Transverse colon (tissue), 4 donors: ENCODE data around the gene DYNC1I1. TPM values are rescaled to one million over a fixed set of nuclear protein-coding genes. Genes with fewer than 3 reads are reported as not detected.

Experiments
- DNase-seq: peaks from one replicate; pipeline ENCODE4 v3.0.0-alpha.2; 2019
- H3K27ac ChIP-seq, 4 donors: fragments of 200-600 bp; sonication (generic); 2 replicates each; pipeline ENCODE4 v1.5.1; 2016 to 2018; ENCODE audit warnings: inconsistent platforms in 4 of 4
- H3K27me3 ChIP-seq: fragments of 200-600 bp; sonication (generic); 2 replicates; pipeline ENCODE4 v1.5.1; 2017; ENCODE audit warnings: inconsistent platforms
- H3K36me3 ChIP-seq, 4 donors: fragments of 200-600 bp; sonication (generic); 2 replicates each; pipeline ENCODE4 v1.5.1; 2017 to 2019; ENCODE audit warnings: inconsistent platforms in 4 of 4
- H3K4me1 ChIP-seq, 4 donors: fragments of 200-600 bp; sonication (generic); 2 replicates each; pipeline ENCODE4 v1.5.1; 2017 to 2020; ENCODE audit warnings: inconsistent platforms in 4 of 4
- H3K4me3 ChIP-seq, 4 donors: fragments of 200-600 bp; sonication (generic); 1 replicate in 1 of 4; 2 replicates in 3 of 4; pipeline versions ENCODE4 v1.5.1 to v1.6.1; 2017 to 2019; ENCODE audit warnings: inconsistent platforms in 4 of 4
- H3K9me3 ChIP-seq, 2 donors: fragments of 200-600 bp; sonication (generic); 2 replicates each; pipeline ENCODE4 v1.5.1; 2017 to 2019; ENCODE audit warnings: inconsistent platforms in 2 of 2
- CTCF ChIP-seq, 5 experiments: fragments of 200-600 bp in 3 of 5; fragments of 450-650 bp in 2 of 5; sonication (generic) in 3 of 5; IDR thresholded peaks; 1 replicate in 2 of 5; 2 replicates in 3 of 5; pipeline ENCODE4 v1.5.1; 2016 to 2017; ENCODE audit warnings: antibody characterized with exemption in 5 of 5, inconsistent platforms in 3 of 5, mild to moderate bottlenecking in 2 of 5, moderate library complexity in 1 of 5
- EP300 ChIP-seq: sonication (generic); formaldehyde crosslinking; IDR thresholded peaks from one replicate; pipeline ENCODE4 v1.6.1; 2017; ENCODE audit warnings: antibody characterized with exemption, low read depth
- POLR2A ChIP-seq: fragments of 450-650 bp; IDR thresholded peaks from one replicate; pipeline ENCODE4 v1.6.1; 2016; ENCODE audit warnings: antibody characterized with exemption, mild to moderate bottlenecking, moderate library complexity
- POLR2AphosphoS5 ChIP-seq, 3 donors: sonication (generic); formaldehyde crosslinking; IDR thresholded peaks; one replicate each; pipeline ENCODE4 v1.6.1; 2016; ENCODE audit warnings: antibody characterized with exemption in 3 of 3
- WGBS, 2 donors: methylation state at CpG; one replicate each; pipeline ENCODE4 v1.1.5; 2018; ENCODE audit warnings: low coverage in 1 of 2; 5-methylcytosine and 5-hydroxymethylcytosine counted together
- in situ Hi-C, 4 donors: fragments of 200-750 bp; cut with MboI; loops; one replicate each; pipeline versions ENCODE4 v1.15.0 to v1.15.1; 2017; ENCODE audit warnings: low sequenced_read_pairs in 3 of 4, low pct_ligation_motif_present in 1 of 4, low pct_unique_long_range_greater_than_20kb in 1 of 4
- intact Hi-C: fragments of 100-400 bp; cut with DNase I; formaldehyde crosslinking; loops from one replicate; pipeline ENCODE4 v1.15.1; 2023; ENCODE audit warnings: low total_unique reads
- total RNA-seq, 4 donors: library from RNA; depleted of rRNA; stranded (reverse); fragments of >200 nt; gene quantifications; one replicate each; pipeline ENCODE4 v1.1.0, GENCODE V29; 2016

Gene DYNC1I1
- total RNA-seq, 4 donors from 2014 or later = 1.8 to 37.0 (median 7.4) TPM

GRCh38 chr7:96041171-96041570 is 268.8 kb downstream of the DYNC1I1 start:
- no peak for DNase-seq
- Histone ChIP-seq H3K4me1 (no peaks in the 10 kb centered on the region), H3K27me3 (no peaks in the 10 kb centered on the region), H3K27ac (no peak overlapping the region), H3K4me3 (no peak overlapping the region), H3K9me3 (no peaks in the 10 kb centered on the region), H3K36me3 (no peaks in the 10 kb centered on the region)
- TF ChIP-seq CTCF (IDR thresholded peaks at IDR 0.05) (no peak), EP300 (no peak), POLR2A (no peak)
- WGBS, 2 donors = 83 to 100% methylated on average over 1 of the region's 1 CpG
- intact Hi-C loops = no loop called here
- in situ Hi-C loops = no loop called here

DNA sequence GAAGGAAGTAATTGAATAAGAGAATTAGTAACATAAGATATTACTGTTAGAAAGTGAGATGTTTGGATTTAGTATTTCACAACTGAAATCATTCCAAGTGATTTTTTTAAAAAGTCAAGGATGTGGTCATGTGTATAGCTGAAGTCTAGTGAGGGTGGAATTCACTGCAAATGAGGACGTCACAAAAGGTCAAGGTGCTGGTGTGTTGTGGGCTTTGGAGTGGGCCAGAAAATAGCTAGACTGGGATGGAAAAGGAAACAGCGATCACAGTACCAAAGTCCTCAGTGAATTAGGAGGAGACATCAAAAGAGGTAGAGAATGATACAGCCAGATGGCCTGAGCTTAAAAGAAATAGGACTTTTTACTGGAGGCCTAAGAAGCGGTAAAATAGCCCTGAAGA is 272.8 kb downstream of the DYNC1I1 start:
- intact Hi-C loops (no loop called here), in situ Hi-C loops (no loop called here)
- Histone ChIP-seq H3K9me3 (no peaks in the 10 kb centered on the region), H3K27ac (no peak overlapping the region), H3K36me3 (no peaks in the 10 kb centered on the region), H3K4me3 (no peak overlapping the region), H3K27me3 (no peaks in the 10 kb centered on the region), H3K4me1 (no peaks in the 10 kb centered on the region)
- DNase-seq = no peak
- TF ChIP-seq POLR2AphosphoS5 (IDR thresholded peaks at IDR 0.05) = no peak
- TF ChIP-seq POLR2A = no peak
- no peak for TF ChIP-seq EP300
- no peak for TF ChIP-seq CTCF (IDR thresholded peaks at IDR 0.05)
- 75 to 82% methylated on average over 3 of the region's 3 CpGs for WGBS, 2 donors

GRCh38 chr7:96045919-96046318 is 273.6 kb downstream of the DYNC1I1 start:
- Histone ChIP-seq H3K4me1 (no peaks in the 10 kb centered on the region), H3K4me3 (no peak overlapping the region), H3K27ac (no peak overlapping the region), H3K27me3 (no peaks in the 10 kb centered on the region), H3K9me3 (no peaks in the 10 kb centered on the region), H3K36me3 (no peaks in the 10 kb centered on the region)
- in situ Hi-C loops = no loop called here
- DNase-seq = no peak
- TF ChIP-seq EP300 (no peak), CTCF (IDR thresholded peaks at IDR 0.05) (no peak), POLR2AphosphoS5 (IDR thresholded peaks at IDR 0.05) (no peak), POLR2A (no peak)
- intact Hi-C loops = no loop called here
- 65 to 70% methylated on average over 4 of the region's 4 CpGs for WGBS, 2 donors

DNA sequence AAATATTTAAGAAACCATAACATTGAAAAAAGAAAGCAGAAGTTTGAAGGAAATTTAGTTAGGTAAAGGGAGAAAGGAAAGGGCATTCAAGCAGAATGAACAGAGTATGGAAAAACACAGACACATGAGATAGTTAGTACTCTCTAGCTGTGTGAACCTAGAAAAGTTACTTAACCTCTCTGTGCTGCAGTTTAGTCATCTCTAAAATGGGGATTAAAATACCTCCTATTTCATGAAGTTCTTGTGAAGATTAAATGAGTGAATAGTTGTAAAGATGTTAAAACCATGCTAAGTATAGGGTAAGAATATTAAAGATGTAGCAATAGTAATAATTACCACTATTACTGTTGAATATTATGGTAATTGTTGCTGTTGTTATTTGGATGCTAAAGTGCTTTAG is 279.9 kb downstream of the DYNC1I1 start:
- TF ChIP-seq EP300 (no peak), POLR2A (no peak), CTCF (IDR thresholded peaks at IDR 0.05) (no peak), POLR2AphosphoS5 (IDR thresholded peaks at IDR 0.05) (no peak)
- in situ Hi-C loops = loop anchor here in 2 of 4 donors (25.0 kb wide), 2 partner anchors 110 to 985 kb away; no protein-coding TSS in a partner anchor
- no peaks in the 10 kb centered on the region for H3K36me3 ChIP-seq
- no peak for DNase-seq
- no peaks in the 10 kb centered on the region for H3K9me3 ChIP-seq
- no peak overlapping the region for H3K27ac ChIP-seq
- H3K4me1 ChIP-seq = no peaks in the 10 kb centered on the region
- no peak overlapping the region for H3K4me3 ChIP-seq
- intact Hi-C loops = no loop called here
- H3K27me3 ChIP-seq = no peaks in the 10 kb centered on the region
